ENCODE data around the gene CDH4.

DNA sequence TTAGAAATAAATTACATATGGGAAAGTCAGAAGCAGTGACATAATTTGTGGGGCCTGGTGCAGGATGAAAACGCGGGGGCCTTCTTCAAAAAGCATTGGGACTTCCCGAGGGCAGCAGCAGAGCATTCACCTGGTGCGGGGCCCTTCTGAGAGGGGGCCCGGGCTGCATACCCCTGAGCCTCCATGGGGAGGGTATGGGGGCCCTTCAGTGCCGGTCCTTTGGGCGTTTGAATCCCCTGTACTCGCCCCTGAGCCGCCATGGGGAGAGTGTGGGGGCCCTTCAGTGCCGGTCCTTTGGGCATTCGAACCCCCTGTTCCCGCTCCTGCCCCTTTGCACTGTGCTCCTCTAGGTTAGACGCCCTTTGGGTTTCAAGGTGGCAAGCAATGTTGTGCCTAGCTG lies 283.5 kb downstream of the CDH4 start:
- TF ChIP-seq, protein P1, sequence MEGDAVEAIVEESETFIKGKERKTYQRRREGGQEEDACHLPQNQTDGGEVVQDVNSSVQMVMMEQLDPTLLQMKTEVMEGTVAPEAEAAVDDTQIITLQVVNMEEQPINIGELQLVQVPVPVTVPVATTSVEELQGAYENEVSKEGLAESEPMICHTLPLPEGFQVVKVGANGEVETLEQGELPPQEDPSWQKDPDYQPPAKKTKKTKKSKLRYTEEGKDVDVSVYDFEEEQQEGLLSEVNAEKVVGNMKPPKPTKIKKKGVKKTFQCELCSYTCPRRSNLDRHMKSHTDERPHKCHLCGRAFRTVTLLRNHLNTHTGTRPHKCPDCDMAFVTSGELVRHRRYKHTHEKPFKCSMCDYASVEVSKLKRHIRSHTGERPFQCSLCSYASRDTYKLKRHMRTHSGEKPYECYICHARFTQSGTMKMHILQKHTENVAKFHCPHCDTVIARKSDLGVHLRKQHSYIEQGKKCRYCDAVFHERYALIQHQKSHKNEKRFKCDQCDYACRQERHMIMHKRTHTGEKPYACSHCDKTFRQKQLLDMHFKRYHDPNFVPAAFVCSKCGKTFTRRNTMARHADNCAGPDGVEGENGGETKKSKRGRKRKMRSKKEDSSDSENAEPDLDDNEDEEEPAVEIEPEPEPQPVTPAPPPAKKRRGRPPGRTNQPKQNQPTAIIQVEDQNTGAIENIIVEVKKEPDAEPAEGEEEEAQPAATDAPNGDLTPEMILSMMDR (IDR thresholded peaks at IDR 0.05), result no peak
- TF ChIP-seq POLR2A (IDR thresholded peaks at IDR 0.05), result no peak
